Tracheal epithelial cell (primary cell): ENCODE measurements around the gene ATF5. TPM values are rescaled to one million over a fixed set of nuclear protein-coding genes. Genes with fewer than 3 reads are reported as not detected.

ENCODE experiments used
- total RNA-seq: library from RNA; depleted of rRNA; stranded (reverse); fragments of >200 nt; gene quantifications from 2 replicates; pipeline ENCODE4 v1.2.1, GENCODE V29; 2014

ATF5 gene
- total RNA-seq, result 1.3 and 3.4 TPM in 2 replicates

GRCh38 chr19:49929121-49929610 lies at the start of gene ATF5, which contains the start of gene NUP62:
TSS of gene ATF5 (plus strand) at chr19:49929205. CDS start at chr19:49930851, 1,646 bp downstream.
TSS of gene NUP62 (minus strand) at chr19:49929504. CDS start at chr19:49909807, 19,697 bp downstream.

GRCh38 chr19:49896863-49897621 lies 32.0 kb upstream of the ATF5 start, which contains the start of gene IL4I1:
TSS of gene IL4I1 (minus strand) at chr19:49896887. CDS start at chr19:49896160, 727 bp downstream.

GRCh38 chr19:49960980-49961379 lies 32.0 kb downstream of the ATF5 start, which contains the start of gene SIGLEC11:
TSS of gene SIGLEC11 (minus strand) at chr19:49961172. CDS start at chr19:49961081, 91 bp downstream.

Other genes with a start within 250 kb of the ATF5 start
- gene ADM5, start 239.6 kb upstream of the ATF5 start, total RNA-seq, result 0.64 and 0.72 TPM in 2 replicates
- gene CPT1C, start 238.1 kb upstream of the ATF5 start, total RNA-seq, result 1.4 and 1.9 TPM in 2 replicates
- gene TSKS, start 165.9 kb upstream of the ATF5 start, total RNA-seq, result not detected in 2 replicates
- gene AP2A1, start 162.2 kb upstream of the ATF5 start, total RNA-seq, result 39.2 and 39.5 TPM in 2 replicates
- gene FUZ, start 115.9 kb upstream of the ATF5 start, total RNA-seq, result 8.5 and 22.9 TPM in 2 replicates
- gene MED25, start 110.9 kb upstream of the ATF5 start, total RNA-seq, result 14.0 and 15.6 TPM in 2 replicates
- gene PTOV1, start 78.0 kb upstream of the ATF5 start, total RNA-seq, result 24.7 and 38.1 TPM in 2 replicates
- gene PNKP, start 61.6 kb upstream of the ATF5 start, total RNA-seq, result 31.5 and 34.7 TPM in 2 replicates
- gene AKT1S1, start 51.9 kb upstream of the ATF5 start, total RNA-seq, result 2.8 and 5.3 TPM in 2 replicates
- gene TBC1D17, start 51.5 kb upstream of the ATF5 start, total RNA-seq, result 3.4 and 3.9 TPM in 2 replicates
- 0.21 and 4.8 TPM in 2 replicates for gene IL4I1, start 32.3 kb upstream of the ATF5 start, total RNA-seq
- 19.8 and 20.2 TPM in 2 replicates for gene NUP62, start 299 bp downstream of the ATF5 start, total RNA-seq
- gene SIGLEC11, start 32.0 kb downstream of the ATF5 start, total RNA-seq, result not detected in 2 replicates
- 19.8 and 21.3 TPM in 2 replicates for gene VRK3, start 96.2 kb downstream of the ATF5 start, total RNA-seq
- gene ZNF473, start 96.8 kb downstream of the ATF5 start, total RNA-seq, result 4.6 and 11.7 TPM in 2 replicates
- gene IZUMO2, start 234.1 kb downstream of the ATF5 start, total RNA-seq, result not detected in 2 replicates